ENCODE measurements around the gene IQCE.

DNA sequence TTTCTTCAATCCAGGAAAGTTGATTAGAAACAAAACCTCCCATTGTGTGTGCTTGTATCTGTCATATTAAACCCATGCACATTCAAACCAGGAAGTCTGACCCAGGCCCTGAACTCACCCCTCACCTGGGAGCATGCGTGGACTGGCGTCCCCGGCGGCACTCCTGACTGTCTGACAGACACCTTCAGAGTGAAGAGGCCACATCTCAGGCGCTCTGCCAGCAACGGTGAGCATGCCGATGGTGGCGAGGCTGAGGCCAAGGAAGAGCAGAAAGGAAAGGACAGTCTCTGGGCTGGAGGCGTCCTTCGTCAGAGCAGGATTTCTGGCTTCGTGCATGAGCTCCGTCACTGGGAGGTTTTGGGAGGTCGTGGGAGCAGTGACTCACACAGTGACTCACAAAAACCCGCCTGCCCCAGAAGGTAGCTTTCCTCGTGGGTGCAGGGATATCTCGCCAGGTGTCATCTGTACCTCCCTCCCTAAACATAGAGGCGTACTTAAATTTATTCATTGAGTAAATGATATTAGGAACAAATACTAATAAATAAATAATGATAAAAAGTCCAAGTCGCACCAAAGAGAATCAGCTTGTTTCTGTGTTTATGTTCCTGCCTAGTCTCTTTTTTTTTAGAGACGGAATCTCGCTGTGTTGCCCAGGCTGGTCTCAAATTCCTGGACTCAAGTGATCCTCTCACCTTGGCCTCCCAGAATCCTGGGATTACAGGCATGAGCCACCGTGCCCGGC, 13.5 kb downstream of the IQCE start:
- TF ChIP-seq, protein P1, sequence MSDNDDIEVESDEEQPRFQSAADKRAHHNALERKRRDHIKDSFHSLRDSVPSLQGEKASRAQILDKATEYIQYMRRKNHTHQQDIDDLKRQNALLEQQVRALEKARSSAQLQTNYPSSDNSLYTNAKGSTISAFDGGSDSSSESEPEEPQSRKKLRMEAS (IDR thresholded peaks at IDR 0.05), result peak; percentile 86; the same call in 1 of the 2 replicates
- TF ChIP-seq JUND (IDR thresholded peaks at IDR 0.05) (peak; percentile 86), POLR2AphosphoS5 (IDR thresholded peaks at IDR 0.05; ENCODE audit: low read depth, low read length) (no peak), POLR2A (IDR thresholded peaks at IDR 0.05; ENCODE audit: borderline replicate concordance, extremely low read depth, insufficient read depth, insufficient read length) (no peak), EZH2 (IDR thresholded peaks at IDR 0.05) (no peak), ZNF274 (IDR thresholded peaks at IDR 0.05; ENCODE audit: low read depth, low read length) (no peak), CEBPB (IDR thresholded peaks at IDR 0.05; ENCODE audit: low read depth) (no peak)
- TF ChIP-seq, protein P2, sequence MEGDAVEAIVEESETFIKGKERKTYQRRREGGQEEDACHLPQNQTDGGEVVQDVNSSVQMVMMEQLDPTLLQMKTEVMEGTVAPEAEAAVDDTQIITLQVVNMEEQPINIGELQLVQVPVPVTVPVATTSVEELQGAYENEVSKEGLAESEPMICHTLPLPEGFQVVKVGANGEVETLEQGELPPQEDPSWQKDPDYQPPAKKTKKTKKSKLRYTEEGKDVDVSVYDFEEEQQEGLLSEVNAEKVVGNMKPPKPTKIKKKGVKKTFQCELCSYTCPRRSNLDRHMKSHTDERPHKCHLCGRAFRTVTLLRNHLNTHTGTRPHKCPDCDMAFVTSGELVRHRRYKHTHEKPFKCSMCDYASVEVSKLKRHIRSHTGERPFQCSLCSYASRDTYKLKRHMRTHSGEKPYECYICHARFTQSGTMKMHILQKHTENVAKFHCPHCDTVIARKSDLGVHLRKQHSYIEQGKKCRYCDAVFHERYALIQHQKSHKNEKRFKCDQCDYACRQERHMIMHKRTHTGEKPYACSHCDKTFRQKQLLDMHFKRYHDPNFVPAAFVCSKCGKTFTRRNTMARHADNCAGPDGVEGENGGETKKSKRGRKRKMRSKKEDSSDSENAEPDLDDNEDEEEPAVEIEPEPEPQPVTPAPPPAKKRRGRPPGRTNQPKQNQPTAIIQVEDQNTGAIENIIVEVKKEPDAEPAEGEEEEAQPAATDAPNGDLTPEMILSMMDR (IDR thresholded peaks at IDR 0.05 in 2 of 3, conservative IDR thresholded peaks at IDR 0.05 in 1 of 3; ENCODE audit: borderline replicate concordance in 1 of 3, insufficient read depth in 1 of 3, low read depth in 2 of 3, low read length in 2 of 3), result no peak
- TF ChIP-seq, protein P3, sequence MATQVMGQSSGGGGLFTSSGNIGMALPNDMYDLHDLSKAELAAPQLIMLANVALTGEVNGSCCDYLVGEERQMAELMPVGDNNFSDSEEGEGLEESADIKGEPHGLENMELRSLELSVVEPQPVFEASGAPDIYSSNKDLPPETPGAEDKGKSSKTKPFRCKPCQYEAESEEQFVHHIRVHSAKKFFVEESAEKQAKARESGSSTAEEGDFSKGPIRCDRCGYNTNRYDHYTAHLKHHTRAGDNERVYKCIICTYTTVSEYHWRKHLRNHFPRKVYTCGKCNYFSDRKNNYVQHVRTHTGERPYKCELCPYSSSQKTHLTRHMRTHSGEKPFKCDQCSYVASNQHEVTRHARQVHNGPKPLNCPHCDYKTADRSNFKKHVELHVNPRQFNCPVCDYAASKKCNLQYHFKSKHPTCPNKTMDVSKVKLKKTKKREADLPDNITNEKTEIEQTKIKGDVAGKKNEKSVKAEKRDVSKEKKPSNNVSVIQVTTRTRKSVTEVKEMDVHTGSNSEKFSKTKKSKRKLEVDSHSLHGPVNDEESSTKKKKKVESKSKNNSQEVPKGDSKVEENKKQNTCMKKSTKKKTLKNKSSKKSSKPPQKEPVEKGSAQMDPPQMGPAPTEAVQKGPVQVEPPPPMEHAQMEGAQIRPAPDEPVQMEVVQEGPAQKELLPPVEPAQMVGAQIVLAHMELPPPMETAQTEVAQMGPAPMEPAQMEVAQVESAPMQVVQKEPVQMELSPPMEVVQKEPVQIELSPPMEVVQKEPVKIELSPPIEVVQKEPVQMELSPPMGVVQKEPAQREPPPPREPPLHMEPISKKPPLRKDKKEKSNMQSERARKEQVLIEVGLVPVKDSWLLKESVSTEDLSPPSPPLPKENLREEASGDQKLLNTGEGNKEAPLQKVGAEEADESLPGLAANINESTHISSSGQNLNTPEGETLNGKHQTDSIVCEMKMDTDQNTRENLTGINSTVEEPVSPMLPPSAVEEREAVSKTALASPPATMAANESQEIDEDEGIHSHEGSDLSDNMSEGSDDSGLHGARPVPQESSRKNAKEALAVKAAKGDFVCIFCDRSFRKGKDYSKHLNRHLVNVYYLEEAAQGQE (IDR thresholded peaks at IDR 0.05; ENCODE audit: low read depth), result no peak
